ENCODE results near the gene EIF3J. TPM values are rescaled to one million over a fixed set of nuclear protein-coding genes. Genes with fewer than 3 reads are reported as not detected.

The EIF3J gene
- total RNA-seq, 1 experiment from 2014 or later: 117 TPM

GRCh38 chr15:44536302-44536961 is 515 bp upstream of the EIF3J start:
- H3K27me3 ChIP-seq (ENCODE audit: insufficient read depth, low read depth): no peaks in the 10 kb centered on the region
- peak overlapping the region; percentile 89 for H2AFZ ChIP-seq
- peaks cover 12% of the 10 kb centered on the region; the same call in 1 of the 2 replicates for H3F3A ChIP-seq (ENCODE audit: insufficient read depth, low read depth)
- H3K4me1 ChIP-seq (replicated peaks; ENCODE audit: insufficient read depth): peaks cover 21% of the 10 kb centered on the region
- no peaks in the 10 kb centered on the region for H3K9me3 ChIP-seq (ENCODE audit: insufficient read depth, low read depth)
- peak; percentile 76 to 86 for DNase-seq
- H3K79me2 ChIP-seq (ENCODE audit: low read depth): peaks cover 62% of the 10 kb centered on the region
- peak overlapping the region; percentile 90 for H3K27ac ChIP-seq
- H3K4me2 ChIP-seq: peak overlapping the region; percentile 94
- no TSS peak for BruUV-seq (replicated peaks)
- peaks cover 13% of the 10 kb centered on the region for H3K36me3 ChIP-seq (ENCODE audit: low read depth)
- no peaks in the 10 kb centered on the region for H3K9me2 ChIP-seq (ENCODE audit: insufficient read depth)
- peaks cover 18% of the 10 kb centered on the region for H4K20me1 ChIP-seq (ENCODE audit: insufficient read depth)
- CTCF ChIA-PET: interaction anchor here (0.6 to 1.1 kb wide), 2 partner anchors 47 to 668 kb away, joined by 3 to 9 read pairs; no protein-coding TSS in a partner anchor
- H3K4me3 ChIP-seq: peak overlapping the region; percentile 90
- TF ChIP-seq CTCF (conservative IDR thresholded peaks at IDR 0.05) (no peak; the same call in 1 of the 2 replicates), EZH2 (IDR thresholded peaks at IDR 0.05; ENCODE audit: low read depth) (no peak)
- POLR2A ChIA-PET (ENCODE audit: unreplicated experiment): interaction anchor here (0.5 to 0.9 kb wide), 6 partner anchors 8 to 1040 kb away, joined by 4 to 10 read pairs (median 5); partner anchors contain the start of genes CTDSPL2 and TRIM69
- intact Hi-C loops (cut with micrococcal nuclease; ENCODE audit: unreplicated experiment): no loop called here

GRCh38 chr15:44537735-44538240 is 841 bp downstream of the EIF3J start:
- Histone ChIP-seq H3F3A (ENCODE audit: insufficient read depth, low read depth) (peaks cover 16% of the 10 kb centered on the region; the same call in 1 of the 2 replicates), H2AFZ (peak overlapping the region; percentile 73; the same call in 1 of the 2 replicates), H3K4me2 (peak overlapping the region; percentile 86), H3K79me2 (ENCODE audit: low read depth) (peaks cover 76% of the 10 kb centered on the region), H3K27me3 (ENCODE audit: insufficient read depth, low read depth) (no peaks in the 10 kb centered on the region), H4K20me1 (ENCODE audit: insufficient read depth) (peaks cover 25% of the 10 kb centered on the region), H3K27ac (peak overlapping the region; percentile 87), H3K36me3 (ENCODE audit: low read depth) (peaks cover 13% of the 10 kb centered on the region), H3K4me3 (peak overlapping the region; percentile 91), H3K4me1 (replicated peaks; ENCODE audit: insufficient read depth) (peaks cover 33% of the 10 kb centered on the region), H3K9me2 (ENCODE audit: insufficient read depth) (no peaks in the 10 kb centered on the region), H3K9me3 (ENCODE audit: insufficient read depth, low read depth) (no peaks in the 10 kb centered on the region)
- CTCF ChIA-PET: interaction anchor here (0.6 kb wide), 1 partner anchor 633 kb away, joined by 8 read pairs; no protein-coding TSS in a partner anchor
- TF ChIP-seq CTCF (conservative IDR thresholded peaks at IDR 0.05): no peak
- TF ChIP-seq EZH2 (IDR thresholded peaks at IDR 0.05; ENCODE audit: low read depth): no peak
- intact Hi-C loops (cut with micrococcal nuclease; ENCODE audit: unreplicated experiment): no loop called here
- no TSS peak for BruUV-seq (replicated peaks)
- DNase-seq: no peak
- POLR2A ChIA-PET (ENCODE audit: unreplicated experiment): interaction anchor here (0.6 kb wide), 1 partner anchor 507 kb away, joined by 33 read pairs; no protein-coding TSS in a partner anchor

- intact Hi-C loops (cut with micrococcal nuclease; ENCODE audit: unreplicated experiment): no loop called here
- Histone ChIP-seq H3K27me3 (ENCODE audit: insufficient read depth, low read depth) (no peaks in the 10 kb centered on the region), H3K36me3 (ENCODE audit: low read depth) (peaks cover 6% of the 10 kb centered on the region), H3K4me3 (no peak overlapping the region), H3K9me2 (ENCODE audit: insufficient read depth) (no peaks in the 10 kb centered on the region), H3F3A (ENCODE audit: insufficient read depth, low read depth) (peaks cover 21% of the 10 kb centered on the region; the same call in 1 of the 2 replicates), H3K79me2 (ENCODE audit: low read depth) (peaks cover 91% of the 10 kb centered on the region), H2AFZ (no peak overlapping the region), H3K4me2 (peak overlapping the region; percentile 36), H3K9me3 (ENCODE audit: insufficient read depth, low read depth) (no peaks in the 10 kb centered on the region), H3K4me1 (replicated peaks; ENCODE audit: insufficient read depth) (peaks cover 35% of the 10 kb centered on the region), H3K27ac (peak overlapping the region; percentile 9; the same call in 1 of the 2 replicates), H4K20me1 (ENCODE audit: insufficient read depth) (peaks cover 53% of the 10 kb centered on the region)
- DNase-seq: peak in 1 of 2 experiments; percentile 54
- ChIA-PET CTCF (no interaction called here), POLR2A (ENCODE audit: unreplicated experiment) (interaction anchor here (0.6 to 0.7 kb wide), 2 partner anchors 55 to 90 kb away, joined by 6 to 7 read pairs; no protein-coding TSS in a partner anchor)
- BruUV-seq (replicated peaks): no TSS peak
- TF ChIP-seq CTCF (conservative IDR thresholded peaks at IDR 0.05): no peak
- no peak for TF ChIP-seq EZH2 (IDR thresholded peaks at IDR 0.05; ENCODE audit: low read depth)
Measured at GRCh38 chr15:44541282-44541958, 4.5 kb downstream of the EIF3J start.
